ENCODE results near the gene SLC35F3.
A peak's percentile ranks its signal among the peaks of the same experiment; 100 is the strongest.

The SLC35F3 gene

DNA sequence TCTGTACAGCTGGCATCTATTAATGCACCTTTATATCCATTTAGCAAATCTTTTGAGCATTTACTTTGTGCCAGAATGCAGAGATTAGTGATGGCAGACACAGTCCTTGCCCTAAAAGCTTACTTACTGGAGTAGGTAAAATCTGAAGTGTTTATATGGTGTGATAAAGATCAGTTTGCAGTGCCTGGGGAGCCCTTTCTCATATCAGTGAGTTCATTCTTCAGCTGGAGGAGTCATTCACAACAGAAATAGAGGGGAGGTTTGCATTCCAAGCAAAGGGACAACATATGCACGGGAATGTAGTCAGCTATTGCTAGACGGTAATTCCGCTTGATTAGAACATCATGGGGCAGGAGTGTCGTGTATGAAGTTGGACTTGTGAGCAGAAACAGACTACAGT is 8.4 kb downstream of the SLC35F3 start:
- DNase-seq = no peak

GRCh38 chr1:233916706-233917105 is 12.2 kb downstream of the SLC35F3 start:
- no peak for DNase-seq

- no peak for DNase-seq
Observed at GRCh38 chr1:233919786-233920185, 15.3 kb downstream of the SLC35F3 start.

GRCh38 chr1:233928123-233928522 is 23.6 kb downstream of the SLC35F3 start:
- no peak for DNase-seq

GRCh38 chr1:233933339-233933738 is 28.9 kb downstream of the SLC35F3 start:
- no peak for DNase-seq

- DNase-seq = no peak
Observed at GRCh38 chr1:233935297-233935868, 30.9 kb downstream of the SLC35F3 start.

DNA sequence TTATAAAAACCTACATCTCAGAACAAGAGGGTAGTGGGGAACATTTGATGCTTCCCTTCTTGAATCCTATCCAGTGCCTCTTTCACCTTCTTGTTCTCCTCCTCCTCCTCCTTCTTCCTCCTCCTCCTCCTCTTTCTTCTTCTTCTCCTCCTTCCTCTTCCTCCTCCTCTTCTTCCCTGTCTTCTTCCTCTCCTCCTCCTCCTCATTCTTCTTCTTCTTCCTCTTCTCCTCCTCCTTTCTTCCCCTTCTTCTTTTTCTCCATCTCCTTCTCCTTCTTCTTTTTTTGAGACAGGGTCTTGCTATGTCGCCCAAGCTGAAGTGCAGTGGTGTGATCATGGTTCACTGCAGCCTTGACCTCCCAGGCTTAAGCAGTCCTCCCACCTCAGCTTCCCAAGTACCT is 31.9 kb downstream of the SLC35F3 start:
- DNase-seq = no peak

DNA sequence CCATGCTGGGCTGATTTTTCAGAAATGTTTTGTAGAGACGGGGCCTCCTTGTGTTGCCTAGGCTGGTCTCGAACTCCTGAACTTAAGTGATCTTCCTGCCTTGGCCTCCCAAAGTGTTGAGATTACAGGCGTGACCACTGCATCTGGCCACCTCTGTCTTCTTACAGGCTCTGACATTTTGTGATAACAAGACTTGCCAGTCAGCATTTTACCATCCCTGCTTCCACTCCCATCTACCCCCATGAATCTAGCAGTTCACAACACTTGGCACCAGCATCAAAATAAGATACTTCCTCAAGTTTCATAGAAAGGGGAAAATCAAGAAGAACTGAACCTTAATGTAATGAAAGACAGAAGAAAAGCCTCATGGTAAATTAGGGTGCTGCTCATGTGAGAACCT is 32.4 kb downstream of the SLC35F3 start:
- DNase-seq = no peak

DNA sequence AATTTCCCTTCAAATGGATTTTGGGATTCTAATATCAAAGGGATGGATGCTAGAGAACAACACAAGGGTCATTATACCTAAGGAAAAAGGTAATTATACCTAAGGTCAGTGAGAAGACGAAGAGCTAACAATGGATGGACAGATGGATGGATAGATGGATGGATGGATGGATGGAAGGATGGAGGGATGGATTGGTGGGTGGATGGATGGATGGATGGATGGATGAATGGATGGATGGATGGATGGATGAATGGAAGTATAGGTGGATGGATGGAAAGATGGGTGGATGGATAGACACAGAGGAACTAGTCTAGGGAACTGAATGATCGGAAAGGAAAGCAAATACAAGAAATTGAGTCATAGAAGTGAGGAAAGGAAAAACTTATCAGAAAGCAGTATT is 34.0 kb downstream of the SLC35F3 start:
- DNase-seq = no peak

- no peak for DNase-seq
Observed at GRCh38 chr1:233939451-233939850, 35.0 kb downstream of the SLC35F3 start.

GRCh38 chr1:233940908-233941307 is 36.4 kb downstream of the SLC35F3 start:
- DNase-seq = no peak

GRCh38 chr1:233944601-233945000 is 40.1 kb downstream of the SLC35F3 start:
- no peak for DNase-seq

DNA sequence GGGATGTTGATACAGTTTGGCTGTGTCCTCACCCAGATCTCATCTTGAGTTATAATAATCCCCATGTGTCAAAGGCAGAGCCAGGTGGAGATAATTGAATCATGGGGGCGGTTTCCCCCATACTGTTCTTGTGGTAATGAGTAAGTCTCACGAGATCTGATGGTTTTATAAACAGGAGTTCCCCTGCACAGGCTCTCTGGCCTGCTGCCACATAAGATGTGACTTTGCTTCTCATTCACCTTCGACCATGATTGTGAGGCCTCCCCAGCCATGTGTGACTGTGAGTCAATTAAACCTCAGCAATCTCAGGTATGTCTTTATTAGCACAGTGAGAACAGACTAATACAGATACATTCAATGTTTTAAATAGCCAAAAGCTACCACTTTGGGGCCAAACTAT is 41.1 kb downstream of the SLC35F3 start:
- DNase-seq = no peak

DNA sequence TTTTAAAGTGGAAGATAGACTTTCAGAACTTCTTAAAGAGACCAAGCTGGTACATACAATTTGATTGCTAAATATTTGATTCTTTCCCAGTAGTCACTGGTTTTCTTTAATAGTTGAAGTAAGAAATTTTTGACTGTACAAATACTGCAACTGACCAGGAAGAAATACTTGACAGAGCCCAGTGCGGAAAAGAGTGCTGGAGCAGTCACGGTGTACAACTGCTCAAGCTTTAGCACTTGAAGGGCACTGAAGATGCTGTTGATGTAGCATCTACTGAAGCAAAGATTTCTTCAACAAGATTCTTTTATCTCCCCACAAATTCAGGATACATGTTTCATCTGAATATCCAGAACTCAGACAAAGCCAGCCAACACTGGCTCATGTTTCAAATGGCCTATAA is 41.5 kb downstream of the SLC35F3 start:
- no peak for DNase-seq

DNA sequence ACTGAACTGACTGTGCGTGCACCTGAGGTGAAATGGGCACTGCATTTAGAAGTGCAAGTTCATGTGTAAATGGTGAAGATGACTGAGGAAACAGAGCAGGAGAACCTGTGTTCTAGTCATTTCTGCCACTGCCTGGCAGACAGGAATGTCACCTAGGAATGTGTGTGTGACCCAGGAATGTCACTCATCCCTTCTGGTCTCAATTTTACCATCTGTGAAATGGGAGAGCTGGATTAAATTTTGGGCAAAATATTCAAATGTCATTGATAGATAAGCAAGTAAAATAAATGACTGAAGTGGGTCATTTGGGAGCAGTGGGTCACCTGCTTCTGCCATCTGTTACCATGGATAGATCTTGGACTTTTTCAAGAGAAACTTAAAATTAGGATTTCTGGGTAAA is 42.2 kb downstream of the SLC35F3 start:
- no peak for DNase-seq

DNA sequence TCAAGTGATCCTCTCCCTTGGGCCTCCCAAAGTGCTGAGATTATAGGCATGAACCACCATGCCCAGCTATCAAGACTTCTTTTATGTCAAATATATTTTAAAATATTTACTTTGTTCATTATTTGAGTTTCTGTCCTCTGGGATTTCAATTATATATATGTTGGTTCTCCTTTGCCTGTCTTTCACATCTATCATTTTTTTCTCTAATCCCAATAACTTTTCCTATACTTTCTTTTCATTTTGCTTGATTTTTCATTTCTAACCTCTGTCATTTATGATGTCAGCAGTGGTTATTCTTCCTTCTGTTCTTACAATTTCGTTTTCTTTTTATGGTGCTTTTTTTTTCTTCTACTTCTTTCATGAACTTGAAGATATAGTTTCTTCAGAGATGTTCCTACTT is 47.3 kb downstream of the SLC35F3 start:
- no peak for DNase-seq

- DNase-seq = no peak
Observed at GRCh38 chr1:233957691-233958090, 53.2 kb downstream of the SLC35F3 start.

- no peak for DNase-seq
Observed at GRCh38 chr1:233959102-233959501, 54.6 kb downstream of the SLC35F3 start.

GRCh38 chr1:233959971-233960370 is 55.5 kb downstream of the SLC35F3 start:
- no peak for DNase-seq

- DNase-seq = no peak
Observed at GRCh38 chr1:233960386-233960785, 55.9 kb downstream of the SLC35F3 start.

DNA sequence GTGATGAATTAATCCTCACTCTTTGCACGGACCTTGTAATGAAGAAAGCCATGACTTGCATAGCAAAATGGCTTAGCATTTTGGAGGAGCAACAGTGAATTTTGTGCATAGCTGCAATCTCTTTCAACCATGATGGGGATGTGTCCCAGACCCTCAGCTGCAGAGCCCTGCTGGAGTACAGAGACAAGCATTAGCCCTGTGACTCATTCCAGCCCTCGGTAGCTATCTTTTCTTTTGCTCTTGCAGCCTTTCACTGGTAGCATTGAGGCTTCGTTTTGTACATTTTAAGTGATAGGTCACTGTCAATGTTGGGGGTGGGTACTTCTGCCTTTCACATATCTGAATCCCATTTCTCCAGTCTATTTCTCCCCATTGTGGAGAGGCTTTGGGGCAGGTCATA is 58.4 kb downstream of the SLC35F3 start:
- DNase-seq = no peak

DNA sequence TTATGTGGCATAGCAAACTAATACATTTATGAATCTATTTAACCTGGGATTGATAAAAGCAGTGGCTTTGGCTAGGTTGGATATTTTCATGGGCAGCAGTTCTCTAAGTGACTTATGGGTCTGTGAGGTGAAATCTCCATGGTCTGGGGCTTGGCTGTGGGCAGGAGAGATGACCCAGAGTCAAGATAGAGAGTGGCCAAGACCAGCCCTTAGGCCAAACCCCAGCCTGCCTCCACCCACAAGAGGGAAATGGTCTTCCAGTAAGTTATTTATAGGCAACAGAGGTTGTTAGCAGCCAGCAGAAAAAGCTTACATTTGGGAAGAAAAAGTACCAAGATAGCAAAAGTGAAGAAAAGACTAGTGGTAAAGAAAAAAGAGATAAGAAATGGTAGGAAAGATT is 61.4 kb downstream of the SLC35F3 start:
- DNase-seq = no peak

DNA sequence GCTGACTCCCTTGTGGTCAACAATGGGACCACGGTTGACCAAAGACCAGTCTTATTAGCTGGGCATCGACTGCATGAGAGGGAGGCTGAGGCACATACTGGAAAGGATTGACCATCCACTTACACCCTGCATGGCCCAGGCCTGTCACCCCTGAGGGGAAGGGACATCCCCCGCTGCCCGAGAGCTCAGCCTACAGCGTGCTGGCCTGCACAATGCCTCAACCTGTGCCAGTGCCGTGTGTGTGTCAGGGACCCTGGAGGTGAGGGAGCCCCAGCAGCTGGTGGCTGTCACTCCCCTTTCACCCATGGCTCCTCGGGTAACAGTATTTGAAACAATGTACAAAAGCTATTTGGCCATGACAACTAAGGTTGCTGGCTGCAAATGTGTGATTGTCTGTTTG is 67.3 kb downstream of the SLC35F3 start:
- DNase-seq = no peak

- no peak for DNase-seq
Observed at GRCh38 chr1:233972563-233972950, 68.1 kb downstream of the SLC35F3 start.

DNA sequence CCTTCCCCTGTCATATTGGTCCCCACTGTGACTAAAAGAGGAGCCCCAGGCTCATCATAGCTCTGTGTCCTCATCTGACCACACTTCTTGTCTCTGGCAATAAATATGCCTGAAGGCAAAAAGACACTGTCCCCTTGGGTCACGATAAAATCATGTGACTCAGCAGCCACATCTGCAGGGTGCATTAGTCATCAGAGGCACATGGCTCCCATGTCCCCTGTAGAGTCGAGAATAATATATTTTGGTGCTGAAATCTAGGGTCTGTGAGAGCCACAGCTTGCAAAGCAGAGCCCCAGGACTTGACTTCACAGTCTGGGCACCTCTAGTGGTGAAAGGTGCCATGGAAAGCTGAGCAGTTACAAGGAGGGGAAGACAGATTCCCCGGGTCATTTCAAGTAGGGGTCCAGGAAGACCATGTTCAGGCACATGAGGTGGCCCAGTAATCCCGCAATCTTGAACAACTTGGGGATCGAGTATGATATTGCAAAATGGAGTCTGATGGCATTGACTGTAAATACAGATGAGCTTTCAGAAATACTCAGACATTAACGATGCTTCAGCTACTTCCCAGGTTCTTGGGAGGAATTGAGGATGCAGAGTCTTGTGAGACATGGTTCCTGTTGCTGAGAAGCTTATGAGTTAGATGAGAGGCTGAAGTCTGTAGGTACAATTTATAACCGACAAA is 68.6 kb downstream of the SLC35F3 start:
- peak; percentile 8 for DNase-seq
